ENCODE results near the gene GALNT2. TPM values are rescaled to one million over a fixed set of nuclear protein-coding genes. Genes with fewer than 3 reads are reported as not detected.

The GALNT2 gene
- total and polyA plus RNA-seq, 9 donors = 30.3 to 89.2 (median 79.2) TPM

GRCh38 chr1:230079199-230080024 is 12.4 kb downstream of the GALNT2 start:
- Histone ChIP-seq H3K36me3 (ENCODE audit: control insufficient read depth, insufficient read depth, low read length) (peaks cover 4% of the 10 kb centered on the region), H3K27ac (ENCODE audit: low read length) (no peak overlapping the region), H3K9me3 (replicated peaks; ENCODE audit: control insufficient read depth, low read depth, low read length) (no peaks in the 10 kb centered on the region), H3K4me3 (ENCODE audit: low read length) (no peak overlapping the region), H3K4me1 (ENCODE audit: control insufficient read depth, insufficient read depth, low read length) (peaks cover 17% of the 10 kb centered on the region), H3K27me3 (ENCODE audit: control insufficient read depth, insufficient read depth, low read length) (no peaks in the 10 kb centered on the region)
- DNase-seq = no peak
- WGBS (ENCODE audit: insufficient coverage) = 67% methylated on average over 8 of the region's 10 CpGs

GRCh38 chr1:230080822-230081221 is 13.8 kb downstream of the GALNT2 start:
- peaks cover 4% of the 10 kb centered on the region for H3K36me3 ChIP-seq (ENCODE audit: control insufficient read depth, insufficient read depth, low read length)
- peaks cover 20% of the 10 kb centered on the region for H3K4me1 ChIP-seq (ENCODE audit: control insufficient read depth, insufficient read depth, low read length)
- WGBS (ENCODE audit: insufficient coverage) = 86% methylated on average over 4 of the region's 8 CpGs
- no peak overlapping the region for H3K27ac ChIP-seq (ENCODE audit: low read length)
- H3K4me3 ChIP-seq (ENCODE audit: low read length) = no peak overlapping the region
- no peak for DNase-seq
- no peaks in the 10 kb centered on the region for H3K27me3 ChIP-seq (ENCODE audit: control insufficient read depth, insufficient read depth, low read length)
- H3K9me3 ChIP-seq (replicated peaks; ENCODE audit: control insufficient read depth, low read depth, low read length) = no peaks in the 10 kb centered on the region

GRCh38 chr1:230081751-230082150 is 14.7 kb downstream of the GALNT2 start:
- WGBS (ENCODE audit: insufficient coverage) = 81% methylated on average over 5 of the region's 8 CpGs
- Histone ChIP-seq H3K4me1 (ENCODE audit: control insufficient read depth, insufficient read depth, low read length) (peaks cover 26% of the 10 kb centered on the region), H3K36me3 (ENCODE audit: control insufficient read depth, insufficient read depth, low read length) (peaks cover 2% of the 10 kb centered on the region), H3K27ac (ENCODE audit: low read length) (no peak overlapping the region), H3K27me3 (ENCODE audit: control insufficient read depth, insufficient read depth, low read length) (no peaks in the 10 kb centered on the region), H3K4me3 (ENCODE audit: low read length) (no peak overlapping the region), H3K9me3 (replicated peaks; ENCODE audit: control insufficient read depth, low read depth, low read length) (no peaks in the 10 kb centered on the region)
- no peak for DNase-seq

GRCh38 chr1:230082211-230082610 is 15.2 kb downstream of the GALNT2 start:
- 94% methylated on average over 2 of the region's 4 CpGs for WGBS (ENCODE audit: insufficient coverage)
- Histone ChIP-seq H3K4me1 (ENCODE audit: control insufficient read depth, insufficient read depth, low read length) (peaks cover 31% of the 10 kb centered on the region), H3K27ac (ENCODE audit: low read length) (no peak overlapping the region)

GRCh38 chr1:230083053-230083452 is 16.0 kb downstream of the GALNT2 start:
- H3K27me3 ChIP-seq (ENCODE audit: control insufficient read depth, insufficient read depth, low read length) = no peaks in the 10 kb centered on the region
- peaks cover 35% of the 10 kb centered on the region for H3K4me1 ChIP-seq (ENCODE audit: control insufficient read depth, insufficient read depth, low read length)
- H3K27ac ChIP-seq (ENCODE audit: low read length) = no peak overlapping the region
- H3K9me3 ChIP-seq (replicated peaks; ENCODE audit: control insufficient read depth, low read depth, low read length) = no peaks in the 10 kb centered on the region
- no peak overlapping the region for H3K4me3 ChIP-seq (ENCODE audit: low read length)
- H3K36me3 ChIP-seq (ENCODE audit: control insufficient read depth, insufficient read depth, low read length) = peaks cover 2% of the 10 kb centered on the region
- DNase-seq = no peak
- WGBS (ENCODE audit: insufficient coverage) = 98% methylated on average over 9 of the region's 9 CpGs

More at GRCh38 chr1:230082211-230082610, 15.2 kb downstream of the GALNT2 start:
- H3K4me3 ChIP-seq (ENCODE audit: low read length) = no peak overlapping the region
- H3K36me3 ChIP-seq (ENCODE audit: control insufficient read depth, insufficient read depth, low read length) = peaks cover 2% of the 10 kb centered on the region
- no peak for DNase-seq
- H3K27me3 ChIP-seq (ENCODE audit: control insufficient read depth, insufficient read depth, low read length) = no peaks in the 10 kb centered on the region
- no peaks in the 10 kb centered on the region for H3K9me3 ChIP-seq (replicated peaks; ENCODE audit: control insufficient read depth, low read depth, low read length)

GRCh38 chr1:230083746-230084407 is 16.8 kb downstream of the GALNT2 start:
- H3K4me1 ChIP-seq (ENCODE audit: control insufficient read depth, insufficient read depth, low read length) = peaks cover 30% of the 10 kb centered on the region
- no peaks in the 10 kb centered on the region for H3K27me3 ChIP-seq (ENCODE audit: control insufficient read depth, insufficient read depth, low read length)
- 83% methylated on average over 10 of the region's 10 CpGs for WGBS (ENCODE audit: insufficient coverage)
- no peak overlapping the region for H3K27ac ChIP-seq (ENCODE audit: low read length)
- DNase-seq = no peak
- peaks cover 2% of the 10 kb centered on the region for H3K36me3 ChIP-seq (ENCODE audit: control insufficient read depth, insufficient read depth, low read length)
- no peak overlapping the region for H3K4me3 ChIP-seq (ENCODE audit: low read length)
- no peaks in the 10 kb centered on the region for H3K9me3 ChIP-seq (replicated peaks; ENCODE audit: control insufficient read depth, low read depth, low read length)

GRCh38 chr1:230084408-230085177 is 17.6 kb downstream of the GALNT2 start:
- DNase-seq = no peak

GRCh38 chr1:230085178-230085515 is 18.1 kb downstream of the GALNT2 start:
- peaks cover 23% of the 10 kb centered on the region for H3K4me1 ChIP-seq (ENCODE audit: control insufficient read depth, insufficient read depth, low read length)
- H3K36me3 ChIP-seq (ENCODE audit: control insufficient read depth, insufficient read depth, low read length) = peaks cover 2% of the 10 kb centered on the region
- no CpG with 5 or more reads among the region's 5 CpGs for WGBS (ENCODE audit: insufficient coverage)
- no peaks in the 10 kb centered on the region for H3K27me3 ChIP-seq (ENCODE audit: control insufficient read depth, insufficient read depth, low read length)
- no peak for DNase-seq
- no peak overlapping the region for H3K27ac ChIP-seq (ENCODE audit: low read length)
- H3K9me3 ChIP-seq (replicated peaks; ENCODE audit: control insufficient read depth, low read depth, low read length) = no peaks in the 10 kb centered on the region
- H3K4me3 ChIP-seq (ENCODE audit: low read length) = no peak overlapping the region

More at GRCh38 chr1:230084408-230085177, 17.6 kb downstream of the GALNT2 start:
- peaks cover 2% of the 10 kb centered on the region for H3K36me3 ChIP-seq (ENCODE audit: control insufficient read depth, insufficient read depth, low read length)
- 60% methylated on average over 5 of the region's 9 CpGs for WGBS (ENCODE audit: insufficient coverage)
- H3K4me3 ChIP-seq (ENCODE audit: low read length) = no peak overlapping the region
- H3K9me3 ChIP-seq (replicated peaks; ENCODE audit: control insufficient read depth, low read depth, low read length) = no peaks in the 10 kb centered on the region
- H3K27me3 ChIP-seq (ENCODE audit: control insufficient read depth, insufficient read depth, low read length) = no peaks in the 10 kb centered on the region
- peaks cover 25% of the 10 kb centered on the region for H3K4me1 ChIP-seq (ENCODE audit: control insufficient read depth, insufficient read depth, low read length)
- H3K27ac ChIP-seq (ENCODE audit: low read length) = no peak overlapping the region

- peaks cover 2% of the 10 kb centered on the region for H3K36me3 ChIP-seq (ENCODE audit: control insufficient read depth, insufficient read depth, low read length)
- no peak for DNase-seq
- no peak overlapping the region for H3K27ac ChIP-seq (ENCODE audit: low read length)
- H3K4me1 ChIP-seq (ENCODE audit: control insufficient read depth, insufficient read depth, low read length) = peaks cover 23% of the 10 kb centered on the region
- H3K4me3 ChIP-seq (ENCODE audit: low read length) = no peak overlapping the region
- WGBS (ENCODE audit: insufficient coverage) = 40% methylated on average over 4 of the region's 6 CpGs
- H3K9me3 ChIP-seq (replicated peaks; ENCODE audit: control insufficient read depth, low read depth, low read length) = no peaks in the 10 kb centered on the region
- H3K27me3 ChIP-seq (ENCODE audit: control insufficient read depth, insufficient read depth, low read length) = no peaks in the 10 kb centered on the region
Measured at GRCh38 chr1:230086151-230086550, 19.1 kb downstream of the GALNT2 start.

Data from muscle of leg (tissue), 11 donors.